AG10803 (cell line): ENCODE measurements around the gene PPL.

ENCODE experiments used
- DNase-seq: peaks from one replicate; pipeline ENCODE4 v3.0.0; 2010; ENCODE audit warnings: low read depth
- H3K4me3 ChIP-seq: 2 replicates; pipeline ENCODE4 v1.5.1; 2011; ENCODE audit warnings: mild to moderate bottlenecking, low read length, control low read depth
- TF ChIP-seq, protein P1 (sequence below): conservative IDR thresholded peaks from 2 replicates; pipeline ENCODE4 v1.5.1; 2011; ENCODE audit warnings: mild to moderate bottlenecking, low read length, control low read depth, inconsistent platforms

Gene PPL

DNA sequence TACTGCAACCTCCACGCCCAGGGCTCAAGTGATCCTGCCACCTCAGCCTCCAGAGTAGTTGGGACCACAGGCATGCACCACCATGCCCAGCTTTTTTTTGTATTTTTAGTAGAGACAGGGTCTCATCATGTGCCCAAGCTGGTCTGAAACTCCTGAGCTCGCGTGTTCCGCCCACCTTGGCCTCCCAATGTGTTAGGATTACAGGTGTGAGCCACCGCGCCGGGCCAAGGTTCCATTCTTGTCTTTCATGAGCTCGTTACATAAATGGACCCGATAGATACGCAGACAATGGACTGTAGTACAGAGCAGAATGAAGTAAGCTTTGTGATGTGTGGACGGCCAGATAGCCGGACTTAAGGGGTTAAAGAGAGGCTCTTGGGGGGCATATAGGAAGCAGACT is 70.4 kb downstream of the PPL start:
- TF ChIP-seq, protein P1, sequence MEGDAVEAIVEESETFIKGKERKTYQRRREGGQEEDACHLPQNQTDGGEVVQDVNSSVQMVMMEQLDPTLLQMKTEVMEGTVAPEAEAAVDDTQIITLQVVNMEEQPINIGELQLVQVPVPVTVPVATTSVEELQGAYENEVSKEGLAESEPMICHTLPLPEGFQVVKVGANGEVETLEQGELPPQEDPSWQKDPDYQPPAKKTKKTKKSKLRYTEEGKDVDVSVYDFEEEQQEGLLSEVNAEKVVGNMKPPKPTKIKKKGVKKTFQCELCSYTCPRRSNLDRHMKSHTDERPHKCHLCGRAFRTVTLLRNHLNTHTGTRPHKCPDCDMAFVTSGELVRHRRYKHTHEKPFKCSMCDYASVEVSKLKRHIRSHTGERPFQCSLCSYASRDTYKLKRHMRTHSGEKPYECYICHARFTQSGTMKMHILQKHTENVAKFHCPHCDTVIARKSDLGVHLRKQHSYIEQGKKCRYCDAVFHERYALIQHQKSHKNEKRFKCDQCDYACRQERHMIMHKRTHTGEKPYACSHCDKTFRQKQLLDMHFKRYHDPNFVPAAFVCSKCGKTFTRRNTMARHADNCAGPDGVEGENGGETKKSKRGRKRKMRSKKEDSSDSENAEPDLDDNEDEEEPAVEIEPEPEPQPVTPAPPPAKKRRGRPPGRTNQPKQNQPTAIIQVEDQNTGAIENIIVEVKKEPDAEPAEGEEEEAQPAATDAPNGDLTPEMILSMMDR, result no peak
- H3K4me3 ChIP-seq, result no peak overlapping the region
- DNase-seq, result no peak

DNA sequence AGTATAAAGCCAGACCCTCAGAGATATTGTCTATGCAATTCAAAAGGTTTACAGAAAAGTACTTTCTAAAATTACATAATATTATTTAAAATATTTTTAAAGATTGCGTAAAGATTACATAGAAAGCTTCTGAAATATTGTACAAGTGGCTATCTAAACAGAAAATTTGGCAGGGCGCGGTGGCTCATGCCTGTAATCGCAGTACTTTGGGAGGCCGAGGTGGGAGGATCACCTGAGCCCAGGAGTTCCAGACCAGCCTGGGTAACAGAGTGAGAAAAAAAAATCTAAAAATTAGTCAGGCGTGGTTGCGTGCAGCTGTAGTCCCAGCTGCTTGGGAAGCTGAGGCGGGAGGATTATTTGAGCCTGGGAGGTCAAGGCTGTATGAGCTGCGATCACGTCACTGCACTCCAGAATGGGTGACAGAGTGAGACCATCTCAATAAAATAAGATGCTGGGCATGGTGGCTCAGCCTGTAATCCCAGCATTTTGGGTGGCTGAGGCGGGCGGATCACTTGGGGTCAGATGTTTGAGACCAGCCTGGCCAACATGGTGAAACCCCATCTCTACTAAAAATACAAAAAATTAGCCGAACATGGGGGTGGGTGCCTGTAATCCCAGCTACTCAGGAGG is 71.6 kb downstream of the PPL start:
- H3K4me3 ChIP-seq, result no peak overlapping the region
- TF ChIP-seq, protein P1, result no peak
- no peak for DNase-seq

DNA sequence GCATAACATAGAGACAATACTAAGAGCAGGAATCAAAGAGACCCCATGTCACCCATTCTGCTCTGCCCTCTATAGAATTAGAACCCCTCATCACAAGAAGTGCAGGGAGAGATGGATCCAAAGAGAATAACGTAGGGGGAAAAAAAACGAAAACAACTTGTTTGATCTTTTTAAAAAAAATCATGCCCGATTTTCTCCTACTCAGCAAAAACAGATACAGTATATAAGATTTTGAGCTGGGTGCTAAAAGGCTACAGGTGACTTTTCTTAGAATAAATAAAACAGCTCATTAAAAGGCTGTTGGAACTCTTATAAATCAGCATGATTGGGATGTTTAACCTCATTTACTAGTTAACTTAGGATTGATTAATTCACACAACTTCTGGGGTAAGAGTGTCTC is 72.2 kb downstream of the PPL start:
- TF ChIP-seq, protein P1, result no peak
- no peak for DNase-seq
- H3K4me3 ChIP-seq, result no peak overlapping the region

DNA sequence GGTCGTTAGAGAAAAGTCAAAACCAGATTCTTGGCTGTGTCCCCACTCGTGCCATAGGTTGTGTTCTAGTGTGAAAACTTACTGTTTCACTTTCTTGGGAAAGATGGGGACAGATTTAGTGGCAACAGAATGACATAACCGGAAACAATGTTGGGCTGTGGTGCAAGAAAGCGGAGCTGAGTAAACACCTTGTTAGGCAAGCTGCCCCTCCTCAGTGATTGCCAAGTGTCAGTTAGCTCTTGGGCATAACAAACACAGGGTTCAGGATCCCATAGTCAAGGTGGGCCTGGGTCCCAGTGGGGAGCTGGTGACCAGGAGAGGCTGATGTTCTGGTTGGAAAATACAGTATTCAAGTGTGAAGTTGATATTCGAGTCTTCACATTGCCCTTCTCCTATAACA is 74.3 kb downstream of the PPL start:
- TF ChIP-seq, protein P1, result no peak
- no peak for DNase-seq
- no peak overlapping the region for H3K4me3 ChIP-seq

DNA sequence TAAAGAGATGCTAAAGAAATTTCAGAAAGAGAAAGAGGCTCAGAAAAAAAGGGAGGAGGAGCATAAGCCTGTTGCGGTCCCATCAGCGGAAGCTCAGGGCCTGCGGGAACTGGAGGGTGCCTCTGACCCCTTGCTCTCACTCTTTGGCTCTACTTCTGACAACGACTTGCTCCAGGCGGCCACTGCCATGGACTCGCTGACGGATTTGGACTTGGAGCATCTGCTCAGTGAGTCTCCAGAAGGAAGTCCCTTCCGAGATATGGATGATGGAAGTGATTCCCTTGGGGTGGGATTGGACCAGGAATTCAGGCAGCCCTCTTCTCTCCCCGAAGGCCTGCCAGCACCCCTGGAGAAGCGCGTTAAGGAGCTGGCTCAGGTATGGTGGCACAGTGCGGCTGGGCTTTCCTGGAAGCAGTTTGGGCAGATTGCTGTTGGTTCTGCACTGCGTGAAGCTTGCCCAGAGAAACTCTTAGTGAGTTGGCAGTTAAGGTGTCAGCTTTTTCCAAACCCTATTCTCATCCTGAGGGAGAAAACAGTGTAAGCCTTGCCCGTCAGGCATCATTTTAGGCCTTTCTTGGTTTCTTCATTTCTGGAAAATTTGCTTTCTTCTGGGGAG is 76.1 kb downstream of the PPL start:
- no peak for DNase-seq
- TF ChIP-seq, protein P1, result no peak
- H3K4me3 ChIP-seq, result no peak overlapping the region

DNA sequence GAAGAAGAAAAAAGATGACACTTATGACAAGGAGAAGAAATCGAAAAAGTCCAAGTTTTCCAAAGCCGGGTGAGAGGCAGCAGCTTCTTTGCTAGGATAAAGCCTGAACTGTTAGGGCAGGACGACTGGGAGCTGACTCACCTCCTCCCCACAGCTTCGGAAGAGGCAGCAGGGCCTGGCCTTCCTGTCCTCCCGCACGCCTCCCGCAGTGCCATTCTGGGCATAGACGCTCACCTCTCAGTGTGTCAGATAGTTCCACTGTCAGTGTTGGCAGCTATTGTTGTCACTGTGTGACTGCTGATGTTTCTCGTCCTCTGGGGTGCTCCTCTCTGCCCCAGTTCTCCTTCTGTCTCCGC is 77.1 kb downstream of the PPL start:
- TF ChIP-seq, protein P1, result no peak
- DNase-seq, result no peak
- H3K4me3 ChIP-seq, result no peak overlapping the region

DNA sequence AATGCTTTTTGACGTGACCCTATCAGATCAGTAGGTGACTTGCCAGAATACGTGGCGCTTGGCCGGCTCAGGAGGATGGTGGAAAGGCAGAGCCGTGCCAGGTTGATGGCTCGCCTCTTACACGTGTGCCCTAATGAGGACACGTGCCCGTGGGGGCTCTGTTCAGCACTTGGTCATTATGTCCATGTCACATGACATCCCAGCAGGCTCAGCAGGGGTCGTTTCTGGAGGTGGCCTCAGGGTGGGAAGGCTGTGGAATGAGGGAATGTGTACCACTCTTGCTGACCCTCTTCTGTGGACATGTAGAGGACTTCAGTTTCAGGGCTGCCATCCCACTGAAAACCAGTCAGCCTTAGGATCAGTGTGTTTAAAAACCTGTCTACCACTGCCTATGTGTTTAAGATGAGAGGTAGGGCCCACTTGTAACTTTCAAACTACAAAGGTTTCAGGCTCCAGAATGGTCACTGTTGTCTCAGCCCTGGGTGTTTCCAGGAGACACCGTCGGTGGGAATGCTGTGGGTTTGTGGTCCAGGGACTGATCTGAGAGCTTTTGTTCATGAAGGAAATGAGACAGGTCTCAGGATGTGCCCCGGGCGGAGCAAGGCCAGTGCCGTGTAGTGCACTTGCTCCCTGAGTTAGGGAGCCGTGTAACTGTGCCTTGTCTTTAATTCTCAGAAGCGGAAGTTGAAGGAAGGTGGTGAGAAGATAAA is 77.6 kb downstream of the PPL start:
- DNase-seq, result no peak
- no peak overlapping the region for H3K4me3 ChIP-seq
- TF ChIP-seq, protein P1, result no peak
